Effector memory CD8-positive, alpha-beta T cell (primary cell): ENCODE data around the gene RNF121.
"Not testable (repeated sequence)": the region's sequence is repeated elsewhere in the genome, so short reads cannot be mapped to it uniquely, and the experiment has no call there.

Experiments
- ATAC-seq: fragments of 150-1000 bp; cut with Tn5 transposase; replicated peaks from 2 replicates; pipeline ENCODE4 v1.10.0; 2021; ENCODE audit warnings: mild to moderate bottlenecking, moderate library complexity
- DNase-seq, 3 experiments: peaks; one replicate each; pipeline ENCODE4 v3.0.0; 2021
- H3K27ac Mint-ChIP-seq, 2 donors: one replicate each; pipeline ENCODE4 v1.8.0; 2022; ENCODE audit warnings: mild to moderate bottlenecking in 2 of 2, mixed read lengths in 2 of 2, moderate library complexity in 2 of 2
- H3K27me3 Mint-ChIP-seq, 2 donors: one replicate each; pipeline ENCODE4 v1.8.0; 2022; ENCODE audit warnings: mixed read lengths in 2 of 2
- H3K36me3 Mint-ChIP-seq: one replicate; pipeline ENCODE4 v1.8.0; 2022; ENCODE audit warnings: mild to moderate bottlenecking, moderate library complexity, mixed read lengths; ENCODE audit not compliant: insufficient read depth
- H3K4me1 Mint-ChIP-seq, 2 donors: one replicate each; pipeline ENCODE4 v1.8.0; 2022; ENCODE audit warnings: low read depth in 2 of 2, mixed read lengths in 2 of 2
- H3K4me3 Mint-ChIP-seq, 2 donors: one replicate each; pipeline ENCODE4 v1.8.0; 2022; ENCODE audit warnings: mild to moderate bottlenecking in 2 of 2, mixed read lengths in 2 of 2, moderate library complexity in 2 of 2
- H3K9me3 Mint-ChIP-seq, 2 donors: one replicate each; pipeline ENCODE4 v1.8.0; 2022; ENCODE audit warnings: mixed read lengths in 2 of 2
- total RNA-seq, 9 experiments: gene quantifications; one replicate each; lab custom pipeline; 2026; lab: John Stamatoyannopoulos, UW

RNF121 gene
- 10.8 to 47.1 (median 28.1) reads per million in 9 experiments for total RNA-seq

- Mint-ChIP-seq H3K4me3 (peak within 1 kb of the TSS; percentile 98 to 100), H3K9me3 (no peaks in the 10 kb centered on the region), H3K27ac (peak within 1 kb of the TSS; percentile 99 to 100), H3K27me3 (no peaks in the 10 kb centered on the region), H3K36me3 (peaks cover 32% of the 10 kb centered on the region), H3K4me1 (peaks cover 37 to 43% of the 10 kb centered on the region in 2 donors)
- ATAC-seq (peak; percentile 86), DNase-seq (peak; percentile 97 to 98 (median 98))
Measured at GRCh38 chr11:71928737-71929443, at the start of gene RNF121. Gene RNF121 (plus strand): TSS chr11:71929046. CDS start chr11:71929062, 16 bp downstream.

- H3K4me1 Mint-ChIP-seq, DNase-seq, H3K9me3 Mint-ChIP-seq, H3K27me3 Mint-ChIP-seq, H3K27ac Mint-ChIP-seq, H3K36me3 Mint-ChIP-seq, H3K4me3 Mint-ChIP-seq, ATAC-seq: not testable (repeated sequence)
Measured at GRCh38 chr11:71885806-71886205, 43.0 kb upstream of the RNF121 start.

- ATAC-seq, H3K4me1 Mint-ChIP-seq, H3K9me3 Mint-ChIP-seq, H3K27me3 Mint-ChIP-seq, H3K36me3 Mint-ChIP-seq, DNase-seq, H3K4me3 Mint-ChIP-seq: not testable (repeated sequence)
- peak overlapping the region in 1 of 2 donors; percentile 49 for H3K27ac Mint-ChIP-seq
Measured at GRCh38 chr11:71888335-71889010, 40.4 kb upstream of the RNF121 start.

- not testable (repeated sequence) for H3K4me1 Mint-ChIP-seq, H3K36me3 Mint-ChIP-seq, H3K27me3 Mint-ChIP-seq, ATAC-seq, H3K9me3 Mint-ChIP-seq, H3K27ac Mint-ChIP-seq, DNase-seq, H3K4me3 Mint-ChIP-seq
Measured at GRCh38 chr11:71889181-71889872, 39.5 kb upstream of the RNF121 start.

- H3K27me3 Mint-ChIP-seq, result no peaks in the 10 kb centered on the region
- H3K4me1 Mint-ChIP-seq, result no peaks in the 10 kb centered on the region
- peaks cover 4% of the 10 kb centered on the region for H3K36me3 Mint-ChIP-seq
- DNase-seq (no peak), ATAC-seq (no peak)
- no peak overlapping the region for H3K27ac Mint-ChIP-seq
- H3K9me3 Mint-ChIP-seq, result no peaks in the 10 kb centered on the region
- no peak overlapping the region for H3K4me3 Mint-ChIP-seq
Measured at GRCh38 chr11:71895961-71896360, 32.9 kb upstream of the RNF121 start.

- H3K27me3 Mint-ChIP-seq, H3K27ac Mint-ChIP-seq, H3K4me1 Mint-ChIP-seq, DNase-seq, H3K9me3 Mint-ChIP-seq, ATAC-seq, H3K36me3 Mint-ChIP-seq, H3K4me3 Mint-ChIP-seq: not testable (repeated sequence)
Measured at GRCh38 chr11:71901137-71901536, 27.7 kb upstream of the RNF121 start.

- H3K9me3 Mint-ChIP-seq, result no peaks in the 10 kb centered on the region
- no peak overlapping the region for H3K4me3 Mint-ChIP-seq
- no peak overlapping the region for H3K27ac Mint-ChIP-seq
- H3K36me3 Mint-ChIP-seq, result peaks cover 8% of the 10 kb centered on the region
- no peak for DNase-seq
- no peak for ATAC-seq
- H3K27me3 Mint-ChIP-seq, result no peaks in the 10 kb centered on the region
- H3K4me1 Mint-ChIP-seq, result no peaks in the 10 kb centered on the region
Measured at GRCh38 chr11:71908218-71908617, 20.6 kb upstream of the RNF121 start.

GRCh38 chr11:71910775-71911174, 18.1 kb upstream of the RNF121 start:
- peaks cover 33% of the 10 kb centered on the region for H3K36me3 Mint-ChIP-seq
- not testable (repeated sequence) for DNase-seq, H3K4me1 Mint-ChIP-seq, H3K27ac Mint-ChIP-seq, ATAC-seq, H3K9me3 Mint-ChIP-seq, H3K4me3 Mint-ChIP-seq, H3K27me3 Mint-ChIP-seq

GRCh38 chr11:71911321-71911985, 17.4 kb upstream of the RNF121 start:
- peaks cover 33% of the 10 kb centered on the region for H3K36me3 Mint-ChIP-seq
- not testable (repeated sequence) for DNase-seq, H3K4me1 Mint-ChIP-seq, H3K9me3 Mint-ChIP-seq, H3K4me3 Mint-ChIP-seq, H3K27me3 Mint-ChIP-seq, ATAC-seq
- H3K27ac Mint-ChIP-seq, result peak overlapping the region in 1 of 2 donors; percentile 42

GRCh38 chr11:71911986-71912340, 16.9 kb upstream of the RNF121 start:
- ATAC-seq, H3K4me3 Mint-ChIP-seq, H3K27ac Mint-ChIP-seq, H3K9me3 Mint-ChIP-seq, H3K4me1 Mint-ChIP-seq, H3K27me3 Mint-ChIP-seq, DNase-seq: not testable (repeated sequence)
- peaks cover 33% of the 10 kb centered on the region for H3K36me3 Mint-ChIP-seq

GRCh38 chr11:71913756-71914526, 14.9 kb upstream of the RNF121 start:
- H3K9me3 Mint-ChIP-seq, result no peaks in the 10 kb centered on the region
- H3K27me3 Mint-ChIP-seq, result no peaks in the 10 kb centered on the region
- ATAC-seq (no peak), DNase-seq (no peak)
- no peak overlapping the region for H3K4me3 Mint-ChIP-seq
- H3K27ac Mint-ChIP-seq, result peak overlapping the region in 1 of 2 donors; percentile 53
- peaks cover 40% of the 10 kb centered on the region for H3K36me3 Mint-ChIP-seq
- no peaks in the 10 kb centered on the region for H3K4me1 Mint-ChIP-seq

- H3K36me3 Mint-ChIP-seq, result peaks cover 40% of the 10 kb centered on the region
- no peaks in the 10 kb centered on the region for H3K9me3 Mint-ChIP-seq
- peak overlapping the region; percentile 32 to 53 for H3K27ac Mint-ChIP-seq
- ATAC-seq, result no peak
- no peaks in the 10 kb centered on the region for H3K4me1 Mint-ChIP-seq
- H3K4me3 Mint-ChIP-seq, result no peak overlapping the region
- no peak for DNase-seq
- H3K27me3 Mint-ChIP-seq, result no peaks in the 10 kb centered on the region
Measured at GRCh38 chr11:71914617-71915189, 14.1 kb upstream of the RNF121 start.
